CD4-positive, alpha-beta memory T cell (primary cell): ENCODE results near the gene ALDH8A1. TPM values are rescaled to one million over a fixed set of nuclear protein-coding genes. Genes with fewer than 3 reads are reported as not detected.

ENCODE experiments used
- CTCF ChIA-PET: fragments of 350-600 bp; sonication (Branson Sonifier 250); formaldehyde crosslinking; loops from one replicate; lab custom pipeline; 2021; ENCODE audit warnings: inconsistent platforms; ENCODE audit not compliant: partially characterized antibody; lab: Charles Lee
- POLR2A ChIA-PET: fragments of 350-600 bp; sonication (Branson Sonifier 250); formaldehyde crosslinking; loops from one replicate; lab custom pipeline; 2021; ENCODE audit not compliant: partially characterized antibody; lab: Charles Lee
- DNase-seq, 5 donors: peaks; one replicate each; pipeline versions ENCODE4 v3.0.0 to v3.0.0-alpha.2; 2020 to 2022; ENCODE audit warnings: mixed read lengths in 1 of 5
- H3K27ac ChIP-seq: one replicate; pipeline ENCODE4 v1.7.0; 2013; ENCODE audit warnings: low read depth, low read length
- H3K27me3 ChIP-seq: 2 replicates; pipeline ENCODE4 v1.7.0; 2013; ENCODE audit warnings: mild to moderate bottlenecking, low read length, moderate library complexity; ENCODE audit not compliant: insufficient read depth
- H3K36me3 ChIP-seq: 2 replicates; pipeline ENCODE4 v1.7.0; 2013; ENCODE audit warnings: mild to moderate bottlenecking, low read length, moderate library complexity; ENCODE audit not compliant: insufficient read depth
- H3K4me1 ChIP-seq: 2 replicates; pipeline ENCODE4 v1.7.0; 2013; ENCODE audit warnings: mild to moderate bottlenecking, low read length, moderate library complexity; ENCODE audit not compliant: insufficient read depth
- H3K4me3 ChIP-seq, 2 donors: one replicate each; pipeline ENCODE4 v1.7.0; 2013; ENCODE audit warnings: low read length in 2 of 2, mild to moderate bottlenecking in 1 of 2
- H3K9me3 ChIP-seq, 2 donors: one replicate each; pipeline ENCODE4 v1.7.0; 2013; ENCODE audit warnings: low read length in 2 of 2, control low read depth in 1 of 2; ENCODE audit not compliant: control insufficient read depth in 1 of 2
- H3K27ac Mint-ChIP-seq, 7 donors: one replicate each; pipeline ENCODE4 v1.8.0; 2020 to 2021; ENCODE audit warnings: mixed read lengths in 7 of 7, mild to moderate bottlenecking in 6 of 7, inconsistent platforms in 3 of 7, moderate library complexity in 3 of 7
- H3K27me3 Mint-ChIP-seq, 2 donors: one replicate each; pipeline ENCODE4 v1.8.0; 2020 to 2021; ENCODE audit warnings: mixed read lengths in 2 of 2
- H3K36me3 Mint-ChIP-seq, 2 donors: one replicate each; pipeline ENCODE4 v1.8.0; 2020 to 2021; ENCODE audit warnings: mixed read lengths in 2 of 2, inconsistent platforms in 1 of 2, mild to moderate bottlenecking in 1 of 2
- H3K4me1 Mint-ChIP-seq, 4 donors: one replicate each; pipeline ENCODE4 v1.8.0; 2020 to 2021; ENCODE audit warnings: mixed read lengths in 4 of 4, mild to moderate bottlenecking in 1 of 4
- H3K4me3 Mint-ChIP-seq, 8 donors: one replicate each; pipeline ENCODE4 v1.8.0; 2020 to 2021; ENCODE audit warnings: mixed read lengths in 8 of 8, mild to moderate bottlenecking in 7 of 8, moderate library complexity in 6 of 8, inconsistent platforms in 3 of 8
- H3K9me3 Mint-ChIP-seq, 8 donors: one replicate each; pipeline ENCODE4 v1.8.0; 2020 to 2021; ENCODE audit warnings: mixed read lengths in 8 of 8, mild to moderate bottlenecking in 5 of 8, inconsistent platforms in 3 of 8, moderate library complexity in 1 of 8
- intact Hi-C: fragments of 100-400 bp; cut with micrococcal nuclease; formaldehyde crosslinking; loops from one replicate; pipeline ENCODE4 v1.15.1; 2023
- polyA plus RNA-seq, 2 donors: library from polyadenylated mRNA; unstranded; fragments of 300-500 nt; fragmentation: Illumina TruSeq; gene quantifications; one replicate each; pipeline ENCODE4 v1.2.3, GENCODE V29; 2021
- total RNA-seq, 2 experiments: library from RNA; stranded (reverse); gene quantifications; one replicate each; pipeline ENCODE4 v1.2.3, GENCODE V29; 2021

ALDH8A1 gene
- total and polyA plus RNA-seq, 4 experiments from 2014 or later = 2.2 TPM; not detected in 2

- Histone ChIP-seq H3K27me3 (no peaks in the 10 kb centered on the region), H3K27ac (no peak overlapping the region), H3K9me3 (no peaks in the 10 kb centered on the region), H3K4me1 (peaks cover 6% of the 10 kb centered on the region), H3K4me3 (no peak overlapping the region), H3K36me3 (no peaks in the 10 kb centered on the region)
- no peak for DNase-seq
- ChIA-PET POLR2A (no interaction called here), CTCF (interaction anchor here (6.0 kb wide), 1 partner anchor 815 kb away, joined by 100 read pairs; no protein-coding TSS in a partner anchor)
- intact Hi-C loops = no loop called here
- Mint-ChIP-seq H3K4me1 (peaks cover 0 to 11% (median 0%) of the 10 kb centered on the region in 4 donors), H3K4me3 (no peak overlapping the region), H3K9me3 (peaks cover 0 to 2% (median 0%) of the 10 kb centered on the region in 8 donors), H3K36me3 (peaks cover 0 to 7% of the 10 kb centered on the region in 2 donors), H3K27me3 (no peaks in the 10 kb centered on the region), H3K27ac (peak overlapping the region in 1 of 7 donors; percentile 37)
Observed at GRCh38 chr6:134937426-134937825, 12.5 kb downstream of the ALDH8A1 start.

GRCh38 chr6:134936931-134937330 is 13.0 kb downstream of the ALDH8A1 start:
- Histone ChIP-seq H3K4me1 (peaks cover 6% of the 10 kb centered on the region), H3K36me3 (no peaks in the 10 kb centered on the region), H3K9me3 (no peaks in the 10 kb centered on the region), H3K4me3 (no peak overlapping the region), H3K27me3 (no peaks in the 10 kb centered on the region), H3K27ac (no peak overlapping the region)
- intact Hi-C loops = no loop called here
- Mint-ChIP-seq H3K4me3 (no peak overlapping the region), H3K36me3 (peaks cover 0 to 12% of the 10 kb centered on the region in 2 donors), H3K4me1 (peaks cover 0 to 11% (median 0%) of the 10 kb centered on the region in 4 donors), H3K9me3 (peaks cover 0 to 2% (median 0%) of the 10 kb centered on the region in 8 donors), H3K27ac (peak overlapping the region in 1 of 7 donors; percentile 37), H3K27me3 (no peaks in the 10 kb centered on the region)
- DNase-seq = no peak
- POLR2A ChIA-PET = no interaction called here
- CTCF ChIA-PET = interaction anchor here (0.6 to 6.0 kb wide), 2 partner anchors 780 to 815 kb away, joined by 3 to 100 read pairs; no protein-coding TSS in a partner anchor

GRCh38 chr6:134936476-134936875 is 13.4 kb downstream of the ALDH8A1 start:
- Mint-ChIP-seq H3K4me3 (no peak overlapping the region), H3K4me1 (peaks cover 0 to 11% (median 0%) of the 10 kb centered on the region in 4 donors), H3K36me3 (peaks cover 0 to 13% of the 10 kb centered on the region in 2 donors), H3K27me3 (no peaks in the 10 kb centered on the region), H3K27ac (no peak overlapping the region), H3K9me3 (peaks cover 0 to 2% (median 0%) of the 10 kb centered on the region in 8 donors)
- Histone ChIP-seq H3K27me3 (no peaks in the 10 kb centered on the region), H3K27ac (no peak overlapping the region), H3K9me3 (no peaks in the 10 kb centered on the region), H3K4me1 (peaks cover 6% of the 10 kb centered on the region), H3K36me3 (no peaks in the 10 kb centered on the region), H3K4me3 (no peak overlapping the region)
- CTCF ChIA-PET = interaction anchor here (0.6 to 6.0 kb wide), 3 partner anchors 780 to 814 kb away, joined by 3 to 100 read pairs (median 3); no protein-coding TSS in a partner anchor
- no peak for DNase-seq
- intact Hi-C loops = no loop called here
- POLR2A ChIA-PET = no interaction called here

- H3K4me1 Mint-ChIP-seq = peaks cover 0 to 11% (median 0%) of the 10 kb centered on the region in 4 donors
- H3K36me3 Mint-ChIP-seq = peaks cover 0 to 13% of the 10 kb centered on the region in 2 donors
- Histone ChIP-seq H3K36me3 (no peaks in the 10 kb centered on the region), H3K9me3 (no peaks in the 10 kb centered on the region), H3K4me1 (peaks cover 6% of the 10 kb centered on the region), H3K4me3 (no peak overlapping the region), H3K27me3 (no peaks in the 10 kb centered on the region), H3K27ac (no peak overlapping the region)
- H3K27ac Mint-ChIP-seq = no peak overlapping the region
- CTCF ChIA-PET = interaction anchor here (1.0 to 1.4 kb wide), 3 partner anchors 9 to 811 kb away, joined by 3 to 5 read pairs (median 4); no protein-coding TSS in a partner anchor
- H3K9me3 Mint-ChIP-seq = peaks cover 0 to 2% (median 0%) of the 10 kb centered on the region in 8 donors
- intact Hi-C loops = no loop called here
- no peak for DNase-seq
- H3K4me3 Mint-ChIP-seq = no peak overlapping the region
- POLR2A ChIA-PET = no interaction called here
- H3K27me3 Mint-ChIP-seq = no peaks in the 10 kb centered on the region
Observed at GRCh38 chr6:134934793-134935485, 15.0 kb downstream of the ALDH8A1 start.

- no peaks in the 10 kb centered on the region for H3K9me3 ChIP-seq
- H3K4me1 Mint-ChIP-seq = no peaks in the 10 kb centered on the region
- no peaks in the 10 kb centered on the region for H3K4me1 ChIP-seq
- no peak overlapping the region for H3K27ac Mint-ChIP-seq
- H3K36me3 ChIP-seq = no peaks in the 10 kb centered on the region
- no peaks in the 10 kb centered on the region for H3K27me3 ChIP-seq
- H3K27ac ChIP-seq = no peak overlapping the region
- intact Hi-C loops = no loop called here
- no peak overlapping the region for H3K4me3 Mint-ChIP-seq
- ChIA-PET POLR2A (no interaction called here), CTCF (interaction anchor here (0.8 to 3.2 kb wide), 2 partner anchors 7 to 821 kb away, joined by 3 to 16 read pairs; no protein-coding TSS in a partner anchor)
- no peaks in the 10 kb centered on the region for H3K27me3 Mint-ChIP-seq
- peaks cover 0 to 25% of the 10 kb centered on the region in 2 donors for H3K36me3 Mint-ChIP-seq
- no peak for DNase-seq
- no peaks in the 10 kb centered on the region for H3K9me3 Mint-ChIP-seq
- H3K4me3 ChIP-seq = no peak overlapping the region
Observed at GRCh38 chr6:134932535-134933470, 17.1 kb downstream of the ALDH8A1 start.

GRCh38 chr6:134932098-134932497 is 17.8 kb downstream of the ALDH8A1 start:
- intact Hi-C loops = no loop called here
- no peak overlapping the region for H3K27ac Mint-ChIP-seq
- CTCF ChIA-PET = interaction anchor here (0.8 to 3.2 kb wide), 2 partner anchors 8 to 820 kb away, joined by 3 to 16 read pairs; no protein-coding TSS in a partner anchor

More at GRCh38 chr6:134932098-134932497, 17.8 kb downstream of the ALDH8A1 start:
- POLR2A ChIA-PET = no interaction called here
- H3K27ac ChIP-seq = no peak overlapping the region
- no peak overlapping the region for H3K4me3 ChIP-seq
- H3K9me3 ChIP-seq = no peaks in the 10 kb centered on the region
- Mint-ChIP-seq H3K36me3 (peaks cover 0 to 26% of the 10 kb centered on the region in 2 donors), H3K4me1 (no peaks in the 10 kb centered on the region), H3K9me3 (no peaks in the 10 kb centered on the region), H3K4me3 (no peak overlapping the region), H3K27me3 (no peaks in the 10 kb centered on the region)
- H3K36me3 ChIP-seq = no peaks in the 10 kb centered on the region
- no peaks in the 10 kb centered on the region for H3K27me3 ChIP-seq
- no peak for DNase-seq
- H3K4me1 ChIP-seq = no peaks in the 10 kb centered on the region
